NCI-H187 (cell line): ENCODE results near the gene ADAMTSL4.

ENCODE experiments used
- DNase-seq, 2 experiments: peaks; one replicate each; lab custom pipeline; 2025; lab: John Stamatoyannopoulos, UW

ADAMTSL4 gene

GRCh38 chr1:150548632-150549495 lies at the start of gene ADAMTSL4:
ADAMTSL4 (plus strand) TSS chr1:150549408; CDS start chr1:150552289, 2,881 bp downstream.
- DNase-seq, result no peak

- no peak for DNase-seq
These were observed 43.8 kb upstream of the ADAMTSL4 start for GRCh38 chr1:150505431-150505830.

- DNase-seq, result no peak
These were observed 41.0 kb upstream of the ADAMTSL4 start, which contains the start of gene ECM1 for GRCh38 chr1:150507912-150508864. ECM1 (plus strand) TSS chr1:150508109; CDS start chr1:150508210, 101 bp downstream.

GRCh38 chr1:150508982-150509381 lies 40.2 kb upstream of the ADAMTSL4 start:
- DNase-seq, result no peak

GRCh38 chr1:150511551-150511950 lies 37.7 kb upstream of the ADAMTSL4 start:
- no peak for DNase-seq

- DNase-seq, result no peak
These were observed 37.1 kb upstream of the ADAMTSL4 start for GRCh38 chr1:150511985-150512660.

GRCh38 chr1:150512846-150513245 lies 36.4 kb upstream of the ADAMTSL4 start:
- DNase-seq, result no peak

- DNase-seq, result no peak
These were observed 35.8 kb upstream of the ADAMTSL4 start for GRCh38 chr1:150513351-150513791.

GRCh38 chr1:150514260-150514659 lies 34.9 kb upstream of the ADAMTSL4 start:
- DNase-seq, result no peak

- no peak for DNase-seq
These were observed 34.3 kb upstream of the ADAMTSL4 start for GRCh38 chr1:150514913-150515327.

GRCh38 chr1:150515328-150516049 lies 33.7 kb upstream of the ADAMTSL4 start, which contains the start of gene FALEC:
FALEC (plus strand) TSS chr1:150515752.
- DNase-seq, result peak; percentile 98 to 100

GRCh38 chr1:150516050-150516591 lies 33.1 kb upstream of the ADAMTSL4 start:
- DNase-seq, result peak; percentile 43 to 73

- peak in 1 of 2 experiments; percentile 73 for DNase-seq
These were observed 32.6 kb upstream of the ADAMTSL4 start for GRCh38 chr1:150516616-150517015.

GRCh38 chr1:150521196-150521968 lies 27.8 kb upstream of the ADAMTSL4 start:
- DNase-seq, result no peak

GRCh38 chr1:150525348-150525747 lies 23.9 kb upstream of the ADAMTSL4 start:
- DNase-seq, result no peak

- DNase-seq, result no peak
These were observed 21.0 kb upstream of the ADAMTSL4 start for GRCh38 chr1:150528196-150528595.

GRCh38 chr1:150529017-150529416 lies 20.2 kb upstream of the ADAMTSL4 start:
- DNase-seq, result no peak

- no peak for DNase-seq
These were observed 18.6 kb upstream of the ADAMTSL4 start for GRCh38 chr1:150530491-150531159.

- no peak for DNase-seq
These were observed 16.3 kb upstream of the ADAMTSL4 start for GRCh38 chr1:150532860-150533259.
